GM12872 (cell line): ENCODE data around the gene FDPS.

ENCODE experiments used
- TF ChIP-seq, protein P1 (sequence below): IDR thresholded peaks from 3 replicates; pipeline ENCODE4 v1.5.1; 2011; ENCODE audit warnings: low read depth, mild to moderate bottlenecking, low read length, moderate library complexity; ENCODE audit not compliant: insufficient read depth

Gene FDPS

DNA sequence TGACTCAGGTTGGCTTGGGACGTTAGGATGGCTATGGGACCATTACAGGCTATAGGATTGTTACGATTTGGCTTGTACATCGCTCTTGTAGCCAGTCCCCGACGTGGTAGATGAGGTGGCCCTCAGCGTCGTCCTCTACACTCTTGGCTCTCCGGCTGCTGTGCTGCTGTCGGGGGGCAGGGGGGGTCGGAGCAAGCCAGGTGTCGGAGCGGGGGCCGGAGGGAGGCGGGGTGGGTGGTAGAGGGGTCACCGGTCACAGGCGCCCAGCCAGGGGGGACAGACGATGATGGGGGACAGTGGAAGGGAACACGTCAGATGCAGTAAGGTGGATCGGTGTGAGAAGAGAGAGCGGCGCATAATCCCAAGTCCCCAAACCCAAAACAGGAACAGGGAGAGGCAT is 40.0 kb upstream of the FDPS start:
- TF ChIP-seq, protein P1, sequence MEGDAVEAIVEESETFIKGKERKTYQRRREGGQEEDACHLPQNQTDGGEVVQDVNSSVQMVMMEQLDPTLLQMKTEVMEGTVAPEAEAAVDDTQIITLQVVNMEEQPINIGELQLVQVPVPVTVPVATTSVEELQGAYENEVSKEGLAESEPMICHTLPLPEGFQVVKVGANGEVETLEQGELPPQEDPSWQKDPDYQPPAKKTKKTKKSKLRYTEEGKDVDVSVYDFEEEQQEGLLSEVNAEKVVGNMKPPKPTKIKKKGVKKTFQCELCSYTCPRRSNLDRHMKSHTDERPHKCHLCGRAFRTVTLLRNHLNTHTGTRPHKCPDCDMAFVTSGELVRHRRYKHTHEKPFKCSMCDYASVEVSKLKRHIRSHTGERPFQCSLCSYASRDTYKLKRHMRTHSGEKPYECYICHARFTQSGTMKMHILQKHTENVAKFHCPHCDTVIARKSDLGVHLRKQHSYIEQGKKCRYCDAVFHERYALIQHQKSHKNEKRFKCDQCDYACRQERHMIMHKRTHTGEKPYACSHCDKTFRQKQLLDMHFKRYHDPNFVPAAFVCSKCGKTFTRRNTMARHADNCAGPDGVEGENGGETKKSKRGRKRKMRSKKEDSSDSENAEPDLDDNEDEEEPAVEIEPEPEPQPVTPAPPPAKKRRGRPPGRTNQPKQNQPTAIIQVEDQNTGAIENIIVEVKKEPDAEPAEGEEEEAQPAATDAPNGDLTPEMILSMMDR, result no peak

DNA sequence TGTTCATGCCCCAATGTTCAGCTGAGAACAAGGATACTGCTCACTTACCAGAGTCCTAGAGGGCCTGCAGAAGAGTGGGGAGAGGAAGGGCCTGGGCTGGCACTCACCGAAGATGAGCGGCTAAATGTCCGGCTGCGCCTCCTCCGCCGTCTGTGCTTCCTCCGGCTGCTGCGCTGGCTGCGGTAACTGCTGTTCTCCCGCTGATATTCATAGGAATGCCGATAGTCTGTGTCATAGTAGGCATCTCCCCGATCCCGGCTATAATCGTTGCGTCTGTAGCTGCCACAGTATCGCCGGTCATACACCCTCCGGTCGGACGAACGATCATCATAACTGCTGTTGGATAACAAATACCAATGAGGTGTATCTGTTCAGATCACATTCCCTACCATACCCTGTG is 39.3 kb upstream of the FDPS start:
- TF ChIP-seq, protein P1, result no peak

DNA sequence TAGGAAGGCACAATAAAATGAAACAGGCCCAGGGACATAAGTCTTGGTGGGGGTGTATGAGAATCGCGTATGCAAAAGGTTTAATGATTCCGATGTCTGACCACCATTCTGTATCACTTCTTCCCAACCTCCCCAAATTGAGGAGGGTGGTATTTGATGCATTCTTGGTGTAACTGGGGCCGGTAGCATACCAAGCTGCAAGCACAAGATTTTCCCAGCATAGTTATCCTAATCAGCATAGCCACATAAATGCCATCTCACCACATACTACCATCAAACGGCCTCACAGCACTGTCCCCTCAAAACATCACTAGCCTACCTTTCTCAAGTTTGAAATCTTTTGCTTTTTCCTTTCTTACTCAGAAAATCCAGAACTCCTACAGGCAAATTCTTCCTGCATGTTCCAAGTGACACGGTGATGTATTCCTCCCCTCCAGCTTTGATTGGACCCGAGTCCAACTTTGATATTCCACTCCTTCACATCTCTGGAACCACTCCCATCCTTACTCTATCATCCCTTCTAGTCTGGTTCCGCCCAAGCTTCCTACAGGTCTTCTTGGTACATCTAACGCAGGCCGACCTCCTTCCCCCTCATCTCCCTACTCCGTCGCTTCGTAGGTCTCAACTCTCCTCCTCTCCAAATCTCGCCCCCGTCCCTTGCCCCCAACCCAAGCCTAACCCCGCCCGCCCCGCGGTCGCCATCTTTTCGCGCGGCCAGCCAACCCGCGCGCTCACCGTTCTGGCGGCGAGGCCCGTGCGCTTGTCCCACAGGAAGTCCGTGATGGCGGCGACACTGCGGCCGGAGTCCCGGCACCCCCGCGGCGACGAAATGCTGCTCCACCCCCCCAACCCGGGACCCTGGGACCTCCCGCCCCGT is 36.0 kb upstream of the FDPS start:
- TF ChIP-seq, protein P1, result no peak

DNA sequence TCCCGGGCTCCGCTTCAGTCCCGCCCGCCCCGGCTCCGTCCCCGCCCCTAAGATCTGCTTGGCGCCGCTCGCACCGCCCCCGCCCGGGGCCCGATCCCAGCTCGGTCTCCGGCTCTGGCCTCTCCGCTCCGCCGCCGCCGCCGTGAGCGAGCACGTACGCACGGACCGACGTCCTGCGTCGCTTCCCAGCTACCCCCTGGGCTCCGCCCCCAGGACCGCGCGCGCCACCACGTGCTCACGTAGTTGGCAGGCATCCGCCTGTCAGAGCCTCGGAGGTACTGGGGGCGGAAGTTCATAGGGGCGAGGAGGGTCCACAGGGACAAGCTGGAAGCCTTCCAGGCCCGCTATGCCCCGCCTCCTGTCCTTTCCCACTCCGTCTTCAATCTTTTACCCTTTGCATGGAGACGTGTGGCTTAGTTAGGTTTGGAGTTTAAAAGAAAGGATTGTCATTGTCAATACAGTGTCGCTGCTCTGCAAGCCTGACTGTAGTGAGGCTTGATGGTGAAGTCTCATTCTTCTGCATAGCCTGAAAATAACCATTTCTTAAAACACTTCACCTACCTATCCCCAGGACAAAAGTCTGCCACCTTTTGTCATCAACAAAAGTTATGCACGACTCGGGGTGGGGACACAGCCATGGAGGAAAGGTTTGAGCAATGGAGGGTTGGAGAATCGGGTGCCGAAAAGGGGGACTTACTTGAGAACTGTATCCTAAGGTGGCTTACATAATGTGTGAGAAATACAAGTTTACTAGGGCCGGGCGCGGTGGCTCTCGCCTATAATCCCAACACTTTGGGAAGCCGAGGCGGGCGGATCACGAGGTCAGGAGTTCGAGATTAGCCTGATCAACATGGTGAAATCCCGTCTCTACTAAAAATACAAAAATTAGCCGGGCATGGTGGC is 35.1 kb upstream of the FDPS start, which contains the start of gene CLK2:
TSS of gene CLK2 (minus strand) at position 162 of the 903 bp plus-strand sequence. CDS start 2,527 bp downstream, outside the sequence.
- TF ChIP-seq, protein P1, result no peak

DNA sequence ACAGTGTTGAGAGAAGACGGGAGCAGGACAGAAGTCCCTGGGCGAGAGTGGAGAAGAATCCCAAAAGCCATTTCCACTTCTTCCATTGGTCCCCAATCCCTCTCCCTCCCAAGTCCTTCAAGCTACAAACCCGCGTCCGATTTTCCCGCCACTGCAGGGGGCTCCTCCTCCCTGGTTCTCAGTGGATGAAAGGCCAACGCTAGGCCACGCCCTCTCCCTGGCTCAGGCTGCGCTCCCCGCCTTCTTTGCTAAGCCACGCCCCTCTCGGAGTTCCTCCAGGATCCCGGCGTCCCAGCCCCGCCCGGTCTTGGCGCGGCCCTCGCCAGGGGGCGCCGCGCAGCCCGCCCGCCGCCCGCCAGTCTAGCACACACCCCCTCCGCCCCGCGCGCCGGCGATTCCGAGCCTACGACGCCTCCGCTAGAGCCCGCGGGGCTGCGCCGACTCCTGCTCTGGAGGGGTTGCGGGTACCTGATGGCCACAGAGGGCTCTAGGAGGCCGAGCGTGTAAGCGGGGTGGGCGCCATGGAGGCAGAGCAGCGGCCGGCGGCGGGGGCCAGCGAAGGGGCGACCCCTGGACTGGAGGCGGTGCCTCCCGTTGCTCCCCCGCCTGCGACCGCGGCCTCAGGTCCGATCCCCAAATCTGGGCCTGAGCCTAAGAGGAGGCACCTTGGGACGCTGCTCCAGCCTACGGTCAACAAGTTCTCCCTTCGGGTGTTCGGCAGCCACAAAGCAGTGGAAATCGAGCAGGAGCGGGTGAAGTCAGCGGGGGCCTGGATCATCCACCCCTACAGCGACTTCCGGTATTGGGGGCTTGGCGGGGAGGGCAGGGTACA is 31.4 kb upstream of the FDPS start, which contains the start of gene HCN3:
TSS of gene HCN3 (plus strand) at position 394 of the 832 bp plus-strand sequence. CDS start at position 522, 128 bp downstream.
- TF ChIP-seq, protein P1, result peak; percentile 56

DNA sequence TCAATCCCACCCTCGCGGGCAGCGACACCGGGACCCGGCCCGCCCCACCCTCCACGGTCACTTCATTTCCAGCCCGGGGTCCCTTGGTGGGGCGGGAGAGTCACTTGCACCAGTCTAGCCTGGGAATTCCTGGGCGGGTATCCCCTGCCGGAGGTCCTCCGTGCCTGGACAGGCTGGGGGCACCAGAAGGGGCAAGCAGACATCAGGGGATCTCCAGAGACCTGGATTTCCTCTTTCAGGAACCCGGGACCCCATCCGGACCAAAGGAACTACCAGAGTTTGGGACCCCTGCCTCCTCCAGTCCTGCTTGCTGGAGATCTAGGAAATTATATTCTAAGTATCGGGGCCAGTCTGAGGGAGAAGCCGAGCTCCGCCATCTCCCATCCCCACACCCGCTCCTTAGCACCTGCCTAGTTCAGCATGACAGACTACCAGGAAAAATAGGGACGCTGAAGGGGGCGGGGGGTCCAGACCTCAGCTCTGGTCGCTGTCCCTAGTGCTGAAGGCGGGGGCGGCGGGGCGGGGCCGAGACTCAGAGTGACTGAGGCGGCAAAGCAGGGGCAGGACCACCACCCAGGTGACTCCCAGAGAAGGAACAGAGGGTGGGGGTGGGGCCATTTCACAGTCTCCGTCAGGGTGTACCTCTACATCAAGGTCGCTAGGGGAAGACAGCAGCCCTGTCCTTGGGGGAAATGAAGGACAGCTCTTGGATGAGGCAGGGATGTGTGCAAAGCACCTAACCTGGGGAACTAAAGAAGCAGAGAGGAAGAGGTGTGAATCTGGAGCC is 30.6 kb upstream of the FDPS start:
- TF ChIP-seq, protein P1, result peak; percentile 68
